HG02798 (cell line): ENCODE results near the gene TPH1.

Source experiments
- ATAC-seq: cut with Tn5 transposase; IDR thresholded peaks from one replicate; pipeline ENCODE4 v1.9.1; 2021; ENCODE audit warnings: mild to moderate bottlenecking; ENCODE audit not compliant: unreplicated experiment, poor library complexity

The TPH1 gene

GRCh38 chr11:18046116-18046777, at the start of gene TPH1:
Gene TPH1 (minus strand): TSS chr11:18046269. CDS start chr11:18040762, 5,507 bp downstream.
- ATAC-seq, result no peak

DNA sequence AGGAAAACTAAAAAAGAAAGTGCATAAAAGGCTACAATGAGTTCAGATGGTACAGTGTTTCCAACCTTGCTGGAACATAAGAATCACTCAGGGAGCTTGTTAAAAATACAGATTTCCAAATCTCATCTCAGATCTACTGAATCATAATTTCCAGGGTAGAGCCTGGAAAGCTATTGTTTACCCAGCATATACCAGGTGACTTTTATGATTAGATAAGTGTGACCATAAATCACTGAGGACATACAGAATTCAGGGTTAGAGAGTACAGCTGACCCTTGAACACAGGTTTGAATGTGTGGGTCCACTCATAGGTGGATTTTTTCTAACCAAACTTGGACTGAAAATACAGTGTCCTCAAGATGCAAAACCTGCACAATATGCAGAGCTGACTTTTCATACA, 47.9 kb upstream of the TPH1 start:
- no peak for ATAC-seq

DNA sequence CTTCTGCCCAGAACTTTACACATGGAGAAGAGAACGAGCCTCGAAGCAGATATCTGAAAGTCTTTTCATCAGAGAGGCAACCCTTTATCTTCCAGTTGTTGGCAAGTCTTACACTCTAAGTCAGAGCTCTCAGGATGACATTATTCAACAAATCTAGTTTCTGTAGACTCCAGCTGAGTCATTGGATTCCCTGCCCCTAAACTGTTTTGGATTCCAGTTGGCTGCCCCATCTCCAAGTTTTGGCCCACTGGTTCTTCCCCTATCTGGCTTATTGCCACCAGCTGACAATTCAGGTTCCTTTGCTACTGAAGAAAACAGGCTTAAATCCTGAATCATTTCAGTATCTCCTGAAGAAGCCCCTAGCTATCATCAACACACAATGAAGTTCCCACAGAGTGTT, 45.7 kb upstream of the TPH1 start:
- ATAC-seq, result no peak

GRCh38 chr11:18088966-18089365, 42.9 kb upstream of the TPH1 start:
- no peak for ATAC-seq

- ATAC-seq, result no peak
These were observed 42.3 kb upstream of the TPH1 start for GRCh38 chr11:18088366-18088765.

GRCh38 chr11:18081551-18081950, 35.5 kb upstream of the TPH1 start:
- no peak for ATAC-seq

- no peak for ATAC-seq
These were observed 34.4 kb upstream of the TPH1 start for GRCh38 chr11:18080451-18080850.

DNA sequence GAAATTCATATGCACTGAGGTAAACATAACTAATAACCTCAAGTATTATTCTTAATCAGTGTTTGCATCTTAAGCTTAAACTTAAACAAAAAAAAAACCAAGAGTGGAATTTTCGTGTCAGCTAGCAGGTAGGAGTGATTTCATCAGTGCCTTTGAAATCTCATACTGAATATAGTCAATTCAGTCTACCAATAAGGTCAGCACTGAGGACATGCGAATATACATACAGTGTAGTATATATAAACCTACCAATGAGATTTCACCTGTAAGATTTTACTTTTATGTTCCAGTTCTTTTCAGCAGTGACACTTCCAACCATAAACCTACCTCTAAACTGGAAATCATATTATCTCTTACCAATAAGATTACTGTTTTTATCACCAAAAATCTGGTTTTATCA, 32.8 kb upstream of the TPH1 start:
- no peak for ATAC-seq

- ATAC-seq, result no peak
These were observed 29.4 kb upstream of the TPH1 start for GRCh38 chr11:18075444-18075843.

DNA sequence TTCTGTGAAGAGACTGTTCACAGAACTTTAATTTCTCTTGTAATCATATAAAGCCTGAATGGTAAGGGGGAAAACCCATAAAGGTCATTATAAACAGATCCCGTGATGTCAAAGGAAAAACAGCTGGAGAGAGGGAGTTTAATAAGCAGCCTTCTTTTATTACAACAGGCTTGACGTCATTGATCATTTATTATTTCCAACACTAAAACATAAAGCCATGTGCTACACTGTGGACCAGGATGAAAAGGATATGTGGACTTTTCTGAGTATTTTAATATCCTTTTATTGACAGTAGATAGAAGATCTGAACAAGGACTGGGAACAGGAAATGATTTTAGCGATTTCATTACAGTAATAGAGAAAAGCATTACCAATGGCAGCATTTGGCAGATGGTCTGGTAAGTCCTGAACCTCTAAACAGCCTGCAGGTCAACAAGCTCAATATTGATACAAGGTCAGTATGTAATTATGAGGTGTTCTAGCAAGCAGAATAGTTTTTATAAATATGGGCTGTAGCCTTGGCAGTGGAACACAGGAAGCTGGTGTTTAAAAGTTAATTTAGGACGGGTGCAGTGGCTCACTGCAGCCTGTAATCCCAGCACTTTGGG, 25.1 kb upstream of the TPH1 start:
- ATAC-seq, result no peak

- ATAC-seq, result no peak
These were observed 21.3 kb upstream of the TPH1 start for GRCh38 chr11:18067372-18067771.

GRCh38 chr11:18066626-18067025, 20.6 kb upstream of the TPH1 start:
- no peak for ATAC-seq

- no peak for ATAC-seq
These were observed 19.5 kb upstream of the TPH1 start for GRCh38 chr11:18065572-18065971.

GRCh38 chr11:18064450-18065054, 18.5 kb upstream of the TPH1 start:
- ATAC-seq, result no peak

- no peak for ATAC-seq
These were observed 17.9 kb upstream of the TPH1 start for GRCh38 chr11:18063862-18064434.

DNA sequence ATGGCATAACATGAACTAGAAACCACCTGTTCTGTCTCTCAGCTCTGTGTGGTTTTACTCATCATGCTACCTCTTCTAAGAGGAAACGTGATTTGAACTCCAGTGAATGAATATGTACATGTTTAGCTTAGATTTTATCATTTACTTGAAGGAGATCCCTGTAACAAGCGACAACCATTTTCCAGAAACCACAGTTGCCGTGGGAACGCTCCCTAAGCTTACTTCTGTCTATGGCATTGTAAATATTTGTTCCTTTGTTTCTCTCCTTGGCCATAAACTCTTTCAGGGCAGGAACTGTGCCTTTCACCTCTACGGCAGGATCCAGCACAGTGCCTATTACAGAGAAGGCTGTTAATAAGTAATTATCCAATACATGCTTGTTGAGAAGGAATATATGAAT, 17.1 kb upstream of the TPH1 start:
- no peak for ATAC-seq

DNA sequence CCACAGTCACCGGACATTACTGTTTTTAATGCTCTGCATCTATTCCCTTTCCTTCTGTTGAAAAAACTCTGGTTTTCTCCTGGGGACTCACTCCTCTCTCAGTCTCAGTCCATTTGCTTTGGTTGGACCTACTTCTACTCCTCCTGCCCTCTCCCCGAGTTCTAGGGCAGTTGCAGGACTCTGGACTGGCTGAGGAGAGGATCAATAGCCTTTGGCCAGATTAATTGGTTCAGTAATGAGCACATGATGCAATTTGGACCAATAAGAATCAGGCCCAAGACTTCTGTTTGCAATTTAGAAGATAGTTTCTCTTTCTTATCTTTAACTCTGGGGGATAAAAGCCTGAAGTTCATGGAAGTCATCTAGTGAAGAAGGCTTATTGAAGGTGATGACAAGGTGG, 15.3 kb upstream of the TPH1 start:
- ATAC-seq, result no peak

- ATAC-seq, result no peak
These were observed 10.6 kb upstream of the TPH1 start for GRCh38 chr11:18056561-18057181.

- ATAC-seq, result no peak
These were observed 8.5 kb upstream of the TPH1 start for GRCh38 chr11:18054511-18055103.

GRCh38 chr11:18050848-18051247, 4.8 kb upstream of the TPH1 start:
- no peak for ATAC-seq

DNA sequence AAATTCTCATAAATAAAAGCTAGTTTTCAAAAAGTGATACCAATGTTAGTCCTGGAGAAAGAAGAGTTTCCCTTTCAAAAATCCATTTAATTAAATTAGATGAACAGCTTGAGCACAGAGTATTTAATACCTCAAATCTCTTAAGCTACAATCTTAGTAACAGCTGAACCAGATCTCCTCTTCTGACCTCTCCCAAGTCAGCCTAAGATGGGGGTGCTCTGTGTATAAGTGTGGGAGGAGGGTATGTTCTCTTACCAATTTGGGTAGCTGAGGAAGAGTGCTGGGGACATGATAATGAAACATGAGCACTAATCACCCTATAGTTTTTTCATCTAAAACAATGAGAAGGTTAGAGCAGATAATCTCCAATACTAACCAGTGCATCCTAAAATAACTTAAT, 9.6 kb downstream of the TPH1 start:
- ATAC-seq, result no peak
